ENCODE results near the gene SPATA31C2. TPM values are rescaled to one million over a fixed set of nuclear protein-coding genes. Genes with fewer than 3 reads are reported as not detected.

SPATA31C2 gene
- total RNA-seq, 1 experiment from 2014 or later: not detected

DNA sequence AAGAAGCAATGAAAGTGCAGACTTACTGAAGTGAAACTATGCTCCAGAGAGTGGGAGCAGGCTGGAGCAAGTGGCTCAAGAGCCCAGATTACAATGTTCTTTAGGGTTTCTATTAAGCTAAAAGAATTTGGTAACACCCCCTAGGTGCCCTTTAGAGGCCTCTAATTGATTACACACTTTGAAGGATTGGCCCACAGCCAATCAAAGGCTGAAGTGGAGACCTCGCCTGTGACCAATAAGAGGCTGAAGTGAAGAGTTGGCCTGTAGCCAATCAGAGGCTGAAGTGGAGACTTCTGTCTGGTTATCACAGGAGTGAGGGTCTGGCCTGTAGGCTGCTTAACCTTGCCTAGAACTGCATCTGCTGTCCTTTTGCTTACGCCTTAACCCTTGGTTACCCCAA is 46.7 kb upstream of the SPATA31C2 start:
- no peak for DNase-seq
- Histone ChIP-seq H3K4me1 (replicated peaks; ENCODE audit: insufficient read depth) (0 out of 2 replicates have a peak, but pooled peaks cover under 1% of the 10 kb centered on the region), H2AFZ (no peak overlapping the region), H3K27ac (no peak overlapping the region), H3F3A (ENCODE audit: insufficient read depth, low read depth) (no peaks in the 10 kb centered on the region), H3K9me2 (ENCODE audit: insufficient read depth) (no peaks in the 10 kb centered on the region), H3K9me3 (ENCODE audit: insufficient read depth, low read depth) (no peaks in the 10 kb centered on the region), H3K4me3 (no peak overlapping the region), H3K4me2 (no peak overlapping the region), H3K27me3 (ENCODE audit: insufficient read depth, low read depth) (no peaks in the 10 kb centered on the region), H3K79me2 (ENCODE audit: low read depth) (no peaks in the 10 kb centered on the region), H4K20me1 (ENCODE audit: insufficient read depth) (no peaks in the 10 kb centered on the region), H3K36me3 (ENCODE audit: low read depth) (no peaks in the 10 kb centered on the region)
- TF ChIP-seq, protein P1, sequence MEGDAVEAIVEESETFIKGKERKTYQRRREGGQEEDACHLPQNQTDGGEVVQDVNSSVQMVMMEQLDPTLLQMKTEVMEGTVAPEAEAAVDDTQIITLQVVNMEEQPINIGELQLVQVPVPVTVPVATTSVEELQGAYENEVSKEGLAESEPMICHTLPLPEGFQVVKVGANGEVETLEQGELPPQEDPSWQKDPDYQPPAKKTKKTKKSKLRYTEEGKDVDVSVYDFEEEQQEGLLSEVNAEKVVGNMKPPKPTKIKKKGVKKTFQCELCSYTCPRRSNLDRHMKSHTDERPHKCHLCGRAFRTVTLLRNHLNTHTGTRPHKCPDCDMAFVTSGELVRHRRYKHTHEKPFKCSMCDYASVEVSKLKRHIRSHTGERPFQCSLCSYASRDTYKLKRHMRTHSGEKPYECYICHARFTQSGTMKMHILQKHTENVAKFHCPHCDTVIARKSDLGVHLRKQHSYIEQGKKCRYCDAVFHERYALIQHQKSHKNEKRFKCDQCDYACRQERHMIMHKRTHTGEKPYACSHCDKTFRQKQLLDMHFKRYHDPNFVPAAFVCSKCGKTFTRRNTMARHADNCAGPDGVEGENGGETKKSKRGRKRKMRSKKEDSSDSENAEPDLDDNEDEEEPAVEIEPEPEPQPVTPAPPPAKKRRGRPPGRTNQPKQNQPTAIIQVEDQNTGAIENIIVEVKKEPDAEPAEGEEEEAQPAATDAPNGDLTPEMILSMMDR (conservative IDR thresholded peaks at IDR 0.05): no peak
- no peak for TF ChIP-seq EZH2 (IDR thresholded peaks at IDR 0.05; ENCODE audit: low read depth)
- CTCF ChIA-PET: no interaction called here
- intact Hi-C loops (cut with micrococcal nuclease; ENCODE audit: unreplicated experiment): no loop called here
- BruUV-seq (replicated peaks): no TSS peak
- POLR2A ChIA-PET (ENCODE audit: unreplicated experiment): no interaction called here

DNA sequence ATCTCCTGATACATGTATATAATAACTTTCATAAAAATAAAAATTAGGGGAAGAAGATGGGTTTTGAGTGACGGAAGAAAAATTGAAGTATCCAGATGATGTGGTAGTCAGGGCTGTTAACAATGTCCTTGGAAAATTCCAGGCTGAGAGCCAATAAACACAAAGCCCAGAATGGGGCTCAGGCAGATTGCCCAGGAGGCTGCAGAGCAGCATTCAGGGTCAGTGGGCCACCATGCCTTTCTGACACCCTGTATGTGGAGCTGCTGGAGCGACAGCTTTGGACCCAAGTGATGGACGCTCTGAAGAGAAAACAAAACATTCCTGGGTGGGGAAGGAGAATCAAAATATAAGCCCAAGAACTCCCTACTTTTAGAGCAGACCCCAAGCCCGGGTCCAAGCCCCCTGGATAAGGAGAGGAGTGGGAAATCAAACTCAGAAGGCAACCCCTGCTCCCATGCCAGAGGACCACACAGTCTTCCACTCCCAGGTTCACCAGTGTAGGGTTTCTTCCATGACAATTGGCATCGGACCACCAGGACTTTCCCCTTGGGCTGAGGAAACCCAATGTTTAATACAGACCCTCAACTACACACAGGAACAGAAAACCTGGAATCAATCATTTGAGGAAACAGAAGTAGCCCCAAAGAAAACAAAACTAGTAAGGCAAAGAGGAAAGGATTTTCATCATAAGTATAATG is 45.7 kb upstream of the SPATA31C2 start:
- no peaks in the 10 kb centered on the region for H4K20me1 ChIP-seq (ENCODE audit: insufficient read depth)
- ChIA-PET CTCF (interaction anchor here (0.7 kb wide), 1 partner anchor 41 kb away, joined by 3 read pairs; no protein-coding TSS in a partner anchor), POLR2A (ENCODE audit: unreplicated experiment) (no interaction called here)
- H3K4me2 ChIP-seq: no peak overlapping the region
- TF ChIP-seq EZH2 (IDR thresholded peaks at IDR 0.05; ENCODE audit: low read depth): no peak
- TF ChIP-seq, protein P1 (conservative IDR thresholded peaks at IDR 0.05): no peak
- H3K9me2 ChIP-seq (ENCODE audit: insufficient read depth): no peaks in the 10 kb centered on the region
- no peaks in the 10 kb centered on the region for H3K36me3 ChIP-seq (ENCODE audit: low read depth)
- peaks cover 5% of the 10 kb centered on the region; the same call in 1 of the 2 replicates for H3K4me1 ChIP-seq (replicated peaks; ENCODE audit: insufficient read depth)
- H3K4me3 ChIP-seq: no peak overlapping the region
- H3K9me3 ChIP-seq (ENCODE audit: insufficient read depth, low read depth): no peaks in the 10 kb centered on the region
- H3F3A ChIP-seq (ENCODE audit: insufficient read depth, low read depth): no peaks in the 10 kb centered on the region
- no TSS peak for BruUV-seq (replicated peaks)
- H3K79me2 ChIP-seq (ENCODE audit: low read depth): no peaks in the 10 kb centered on the region
- no peak overlapping the region for H3K27ac ChIP-seq
- no peak overlapping the region for H2AFZ ChIP-seq
- H3K27me3 ChIP-seq (ENCODE audit: insufficient read depth, low read depth): no peaks in the 10 kb centered on the region
- intact Hi-C loops (cut with micrococcal nuclease; ENCODE audit: unreplicated experiment): no loop called here
- DNase-seq: no peak

DNA sequence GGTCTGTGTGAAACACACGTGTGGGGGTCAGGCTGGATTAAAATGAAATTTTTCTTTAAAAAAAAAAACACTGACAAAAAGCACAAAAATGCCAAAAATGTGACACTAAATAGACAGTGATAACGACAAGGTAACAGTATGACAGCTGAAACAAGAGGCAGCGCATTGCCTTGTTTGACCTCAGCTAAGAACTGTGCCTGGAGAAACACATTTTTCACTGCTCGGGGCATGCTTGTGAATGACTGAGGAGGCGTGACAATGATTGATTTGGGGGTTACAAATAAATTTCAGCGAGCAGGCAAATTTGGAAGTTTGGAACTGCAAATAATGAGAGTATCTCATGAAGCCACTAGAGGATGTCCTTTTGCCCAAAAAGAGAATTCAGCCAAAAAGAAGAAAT is 44.2 kb upstream of the SPATA31C2 start:
- no TSS peak for BruUV-seq (replicated peaks)
- no peaks in the 10 kb centered on the region for H3K36me3 ChIP-seq (ENCODE audit: low read depth)
- no peak overlapping the region for H3K27ac ChIP-seq
- POLR2A ChIA-PET (ENCODE audit: unreplicated experiment): no interaction called here
- no peaks in the 10 kb centered on the region for H3K27me3 ChIP-seq (ENCODE audit: insufficient read depth, low read depth)
- no peak overlapping the region for H3K4me2 ChIP-seq
- no peak for DNase-seq
- no peaks in the 10 kb centered on the region for H3K9me2 ChIP-seq (ENCODE audit: insufficient read depth)
- no peak overlapping the region for H3K4me3 ChIP-seq
- TF ChIP-seq, protein P1 (conservative IDR thresholded peaks at IDR 0.05): no peak
- TF ChIP-seq EZH2 (IDR thresholded peaks at IDR 0.05; ENCODE audit: low read depth): no peak
- no peaks in the 10 kb centered on the region for H3K9me3 ChIP-seq (ENCODE audit: insufficient read depth, low read depth)
- H2AFZ ChIP-seq: no peak overlapping the region
- CTCF ChIA-PET: no interaction called here
- intact Hi-C loops (cut with micrococcal nuclease; ENCODE audit: unreplicated experiment): no loop called here
- H4K20me1 ChIP-seq (ENCODE audit: insufficient read depth): no peaks in the 10 kb centered on the region
- no peaks in the 10 kb centered on the region for H3K79me2 ChIP-seq (ENCODE audit: low read depth)
- peaks cover 5% of the 10 kb centered on the region; the same call in 1 of the 2 replicates for H3K4me1 ChIP-seq (replicated peaks; ENCODE audit: insufficient read depth)
- no peaks in the 10 kb centered on the region for H3F3A ChIP-seq (ENCODE audit: insufficient read depth, low read depth)
